Prostate gland (tissue), 2 donors: ENCODE results near the gene SARDH.

Source experiments
- CTCF ChIP-seq, 4 experiments: fragments of 200-600 bp in 2 of 4; fragments of 450-650 bp in 2 of 4; sonication (generic) in 2 of 4; IDR thresholded peaks; 1 replicate in 3 of 4; 2 replicates in 1 of 4; pipeline ENCODE4 v1.5.1; 2016 to 2019; ENCODE audit warnings: antibody characterized with exemption in 4 of 4, mild to moderate bottlenecking in 2 of 4, moderate library complexity in 2 of 4
- POLR2AphosphoS5 ChIP-seq: sonication (generic); formaldehyde crosslinking; IDR thresholded peaks from one replicate; pipeline ENCODE4 v1.6.1; 2017; ENCODE audit warnings: antibody characterized with exemption

- TF ChIP-seq POLR2AphosphoS5 (no peak), CTCF (IDR thresholded peaks at IDR 0.05) (no peak)
These were observed 41.6 kb upstream of the SARDH start for GRCh38 chr9:133779516-133780403.
